HG02763 (cell line): ENCODE data around the gene MAPK11.
A peak's percentile ranks its signal among the peaks of the same experiment; 100 is the strongest.
"Not testable (repeated sequence)": the region's sequence is repeated elsewhere in the genome, so short reads cannot be mapped to it uniquely, and the experiment has no call there.

Experiments used
- ATAC-seq: cut with Tn5 transposase; IDR thresholded peaks from one replicate; pipeline ENCODE4 v1.9.1; 2021; ENCODE audit warnings: mild to moderate bottlenecking, moderate library complexity; ENCODE audit not compliant: unreplicated experiment

The MAPK11 gene

GRCh38 chr22:50278956-50279619 lies 8.9 kb upstream of the MAPK11 start:
- ATAC-seq = no peak

- no peak for ATAC-seq
Measured at GRCh38 chr22:50278461-50278860, 8.3 kb upstream of the MAPK11 start.

- ATAC-seq = no peak
Measured at GRCh38 chr22:50277761-50278160, 7.6 kb upstream of the MAPK11 start.

GRCh38 chr22:50276143-50276542 lies 6.0 kb upstream of the MAPK11 start:
- peak; percentile 55 for ATAC-seq

GRCh38 chr22:50275181-50276055 lies 5.2 kb upstream of the MAPK11 start:
- ATAC-seq = no peak

- no peak for ATAC-seq
Measured at GRCh38 chr22:50274771-50275170, 4.6 kb upstream of the MAPK11 start.

GRCh38 chr22:50274311-50274710 lies 4.1 kb upstream of the MAPK11 start:
- no peak for ATAC-seq

GRCh38 chr22:50273781-50274180 lies 3.6 kb upstream of the MAPK11 start:
- ATAC-seq = not testable (repeated sequence)

GRCh38 chr22:50273352-50273751 lies 3.2 kb upstream of the MAPK11 start:
- ATAC-seq = not testable (repeated sequence)

GRCh38 chr22:50272044-50272802 lies 2.0 kb upstream of the MAPK11 start:
- no peak for ATAC-seq

- no peak for ATAC-seq
Measured at GRCh38 chr22:50271519-50271970, 1.4 kb upstream of the MAPK11 start.

GRCh38 chr22:50270666-50271394 lies 650 bp upstream of the MAPK11 start:
- no peak for ATAC-seq

- no peak for ATAC-seq
Measured at GRCh38 chr22:50269573-50269969, 609 bp downstream of the MAPK11 start.

GRCh38 chr22:50268655-50269113 lies 1.5 kb downstream of the MAPK11 start:
- ATAC-seq = no peak

- no peak for ATAC-seq
Measured at GRCh38 chr22:50267591-50268390, 2.4 kb downstream of the MAPK11 start.

- no peak for ATAC-seq
Measured at GRCh38 chr22:50266994-50267393, 3.2 kb downstream of the MAPK11 start.

- no peak for ATAC-seq
Measured at GRCh38 chr22:50264946-50265669, 5.1 kb downstream of the MAPK11 start.

- ATAC-seq = no peak
Measured at GRCh38 chr22:50264104-50264745, 6.0 kb downstream of the MAPK11 start.
